Measurements from ENCODE around the gene WDR7. TPM values are rescaled to one million over a fixed set of nuclear protein-coding genes. Genes with fewer than 3 reads are reported as not detected.

Gene WDR7
- total and polyA plus RNA-seq, 9 of the 15 experiments (the other 6 are each of a cell fraction or from before 2014, with no cell fraction given): 1.4 to 9.4 (median 5.3) TPM

- TF ChIP-seq ZNF239 (CRISPR knock-in tag; IDR thresholded peaks at IDR 0.05) (no peak), ZNF639 (CRISPR knock-in tag; conservative IDR thresholded peaks at IDR 0.05 in 1 of 2, IDR thresholded peaks at IDR 0.05 in 1 of 2) (no peak), ZNF699 (CRISPR knock-in tag; IDR thresholded peaks at IDR 0.05; ENCODE audit: insufficient replicate concordance) (no peak), ZBTB2 (IDR thresholded peaks at IDR 0.05) (no peak), ZSCAN29 (IDR thresholded peaks at IDR 0.05) (no peak), GTF3C2 (IDR thresholded peaks at IDR 0.05; ENCODE audit: borderline replicate concordance, extremely low read depth, insufficient read length) (no peak), ZBTB17 (CRISPR knock-in tag; IDR thresholded peaks at IDR 0.05) (no peak), NFIX (CRISPR knock-in tag; IDR thresholded peaks at IDR 0.05; ENCODE audit: low read depth) (no peak), ZNF512 (tag; IDR thresholded peaks at IDR 0.05) (no peak), ZFP91 (CRISPR knock-in tag; IDR thresholded peaks at IDR 0.05) (no peak), MYBL2 (IDR thresholded peaks at IDR 0.05; ENCODE audit: low read depth) (no peak), MYBL2 (CRISPR knock-in tag; IDR thresholded peaks at IDR 0.05; ENCODE audit: borderline replicate concordance) (no peak), NONO (IDR thresholded peaks at IDR 0.05; ENCODE audit: low read depth in 2 of 2, low read length in 1 of 2) (no peak), CHCHD3 (CRISPR knock-in tag; IDR thresholded peaks at IDR 0.05) (no peak), PHB2 (IDR thresholded peaks at IDR 0.05; ENCODE audit: low read depth) (no peak)
Observed at GRCh38 chr18:56926734-56927133, 275.6 kb downstream of the WDR7 start (continued).

Measured in K562 (cell line).